Measurements from ENCODE around the gene ZNF536.

The ZNF536 gene

GRCh38 chr19:30587869-30588268 lies 215.7 kb downstream of the ZNF536 start:
- DNase-seq (ENCODE audit: low read depth, low spot score), result no peak
- in situ Hi-C loops (cut with HindIII; ENCODE audit: low sequenced_read_pairs), result no loop called here
- H3K4me3 ChIP-seq (ENCODE audit: low read depth, low read length), result no peak overlapping the region
- TF ChIP-seq, protein P1, sequence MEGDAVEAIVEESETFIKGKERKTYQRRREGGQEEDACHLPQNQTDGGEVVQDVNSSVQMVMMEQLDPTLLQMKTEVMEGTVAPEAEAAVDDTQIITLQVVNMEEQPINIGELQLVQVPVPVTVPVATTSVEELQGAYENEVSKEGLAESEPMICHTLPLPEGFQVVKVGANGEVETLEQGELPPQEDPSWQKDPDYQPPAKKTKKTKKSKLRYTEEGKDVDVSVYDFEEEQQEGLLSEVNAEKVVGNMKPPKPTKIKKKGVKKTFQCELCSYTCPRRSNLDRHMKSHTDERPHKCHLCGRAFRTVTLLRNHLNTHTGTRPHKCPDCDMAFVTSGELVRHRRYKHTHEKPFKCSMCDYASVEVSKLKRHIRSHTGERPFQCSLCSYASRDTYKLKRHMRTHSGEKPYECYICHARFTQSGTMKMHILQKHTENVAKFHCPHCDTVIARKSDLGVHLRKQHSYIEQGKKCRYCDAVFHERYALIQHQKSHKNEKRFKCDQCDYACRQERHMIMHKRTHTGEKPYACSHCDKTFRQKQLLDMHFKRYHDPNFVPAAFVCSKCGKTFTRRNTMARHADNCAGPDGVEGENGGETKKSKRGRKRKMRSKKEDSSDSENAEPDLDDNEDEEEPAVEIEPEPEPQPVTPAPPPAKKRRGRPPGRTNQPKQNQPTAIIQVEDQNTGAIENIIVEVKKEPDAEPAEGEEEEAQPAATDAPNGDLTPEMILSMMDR (IDR thresholded peaks at IDR 0.05; ENCODE audit: low read depth, low read length), result no peak

GRCh38 chr19:30590596-30591229 lies 218.5 kb downstream of the ZNF536 start:
- no peak for DNase-seq (ENCODE audit: low read depth, low spot score)
- no peak overlapping the region for H3K4me3 ChIP-seq (ENCODE audit: low read depth, low read length)
- in situ Hi-C loops (cut with HindIII; ENCODE audit: low sequenced_read_pairs), result no loop called here
- TF ChIP-seq, protein P1 (IDR thresholded peaks at IDR 0.05; ENCODE audit: low read depth, low read length), result no peak

- TF ChIP-seq, protein P1 (IDR thresholded peaks at IDR 0.05; ENCODE audit: low read depth, low read length), result no peak
- no peak overlapping the region for H3K4me3 ChIP-seq (ENCODE audit: low read depth, low read length)
- no peak for DNase-seq (ENCODE audit: low read depth, low spot score)
- in situ Hi-C loops (cut with HindIII; ENCODE audit: low sequenced_read_pairs), result no loop called here
These were observed 221.2 kb downstream of the ZNF536 start for GRCh38 chr19:30593356-30593755.

GRCh38 chr19:30593975-30594745 lies 222.0 kb downstream of the ZNF536 start:
- DNase-seq (ENCODE audit: low read depth, low spot score), result no peak
- in situ Hi-C loops (cut with HindIII; ENCODE audit: low sequenced_read_pairs), result no loop called here
- TF ChIP-seq, protein P1 (IDR thresholded peaks at IDR 0.05; ENCODE audit: low read depth, low read length), result no peak
- H3K4me3 ChIP-seq (ENCODE audit: low read depth, low read length), result no peak overlapping the region

DNA sequence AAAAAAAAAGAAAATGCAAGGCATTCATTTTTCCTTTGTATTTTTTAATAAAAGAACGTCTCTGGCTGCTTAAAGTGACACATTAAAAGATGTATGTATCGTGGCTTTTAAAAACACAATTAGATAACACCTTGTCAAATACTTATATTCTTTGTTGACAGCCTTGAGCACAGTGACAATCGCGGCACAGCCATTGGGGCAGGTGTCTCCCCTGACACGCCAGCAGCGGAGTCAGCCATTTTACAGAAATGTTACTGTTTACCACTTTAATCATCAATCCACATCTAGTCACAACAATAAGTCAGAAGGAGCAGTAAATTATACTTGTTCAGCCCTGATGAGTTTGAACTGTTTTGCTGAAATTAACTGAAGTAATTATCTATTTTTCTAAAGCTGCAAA lies 224.1 kb downstream of the ZNF536 start:
- TF ChIP-seq, protein P1 (IDR thresholded peaks at IDR 0.05; ENCODE audit: low read depth, low read length), result no peak
- H3K4me3 ChIP-seq (ENCODE audit: low read depth, low read length), result no peak overlapping the region
- in situ Hi-C loops (cut with HindIII; ENCODE audit: low sequenced_read_pairs), result no loop called here
- no peak for DNase-seq (ENCODE audit: low read depth, low spot score)

DNA sequence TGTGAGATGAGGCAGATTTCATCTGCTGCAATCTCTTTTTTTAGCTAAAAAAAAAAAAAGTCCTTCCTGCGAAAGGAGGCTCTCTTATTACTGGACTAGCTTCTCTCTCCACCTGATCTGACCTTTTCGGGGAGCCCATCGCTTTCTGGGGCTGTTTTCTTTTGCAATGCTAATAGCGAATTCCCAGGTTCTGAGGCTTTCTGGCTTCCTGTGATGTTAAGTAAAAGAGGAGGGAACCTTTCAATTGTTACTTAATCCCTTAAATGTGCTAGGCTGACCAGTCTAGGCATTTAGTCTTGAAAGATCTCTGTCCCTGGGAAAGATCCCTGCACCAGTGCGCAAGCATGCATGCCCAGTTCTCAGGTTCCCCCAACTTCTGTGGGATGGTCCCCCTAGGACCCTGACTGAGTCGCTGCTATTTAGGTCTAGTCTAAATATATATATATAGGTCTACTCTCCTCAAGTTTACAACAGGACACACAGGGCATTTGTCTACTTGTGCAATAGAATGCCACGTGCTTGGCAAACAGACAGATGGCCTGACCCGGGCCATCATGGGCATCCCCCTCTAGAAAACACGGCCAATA lies 224.7 kb downstream of the ZNF536 start:
- DNase-seq (ENCODE audit: low read depth, low spot score), result no peak
- no peak overlapping the region for H3K4me3 ChIP-seq (ENCODE audit: low read depth, low read length)
- in situ Hi-C loops (cut with HindIII; ENCODE audit: low sequenced_read_pairs), result no loop called here
- TF ChIP-seq, protein P1 (IDR thresholded peaks at IDR 0.05; ENCODE audit: low read depth, low read length), result no peak
